HG03060 (cell line): ENCODE data around the gene KYAT1.

Experiments
- ATAC-seq: cut with Tn5 transposase; IDR thresholded peaks from one replicate; pipeline ENCODE4 v1.9.1; 2021; ENCODE audit warnings: low read depth, moderate number of reproducible peaks; ENCODE audit not compliant: unreplicated experiment

KYAT1 gene

DNA sequence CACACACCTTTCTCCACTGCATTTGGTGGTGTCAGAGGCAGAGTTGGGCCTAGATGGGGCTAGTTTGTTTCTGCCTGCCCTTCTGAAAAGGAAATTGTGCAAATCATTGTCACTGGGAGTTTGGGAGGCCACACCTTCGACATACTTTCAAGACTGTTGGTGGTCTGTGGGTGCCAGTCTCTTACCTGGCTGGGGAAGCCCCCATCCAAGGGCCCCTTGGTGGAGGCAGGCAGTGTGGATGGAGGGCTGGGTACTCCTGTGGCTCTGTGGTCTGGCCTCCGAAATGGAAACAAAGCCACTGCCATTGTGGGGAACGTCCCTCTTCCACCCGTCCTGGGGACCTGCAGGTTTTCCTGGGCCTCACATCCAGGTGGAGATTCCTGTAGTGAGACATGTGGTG lies 28.1 kb upstream of the KYAT1 start:
- ATAC-seq: no peak

DNA sequence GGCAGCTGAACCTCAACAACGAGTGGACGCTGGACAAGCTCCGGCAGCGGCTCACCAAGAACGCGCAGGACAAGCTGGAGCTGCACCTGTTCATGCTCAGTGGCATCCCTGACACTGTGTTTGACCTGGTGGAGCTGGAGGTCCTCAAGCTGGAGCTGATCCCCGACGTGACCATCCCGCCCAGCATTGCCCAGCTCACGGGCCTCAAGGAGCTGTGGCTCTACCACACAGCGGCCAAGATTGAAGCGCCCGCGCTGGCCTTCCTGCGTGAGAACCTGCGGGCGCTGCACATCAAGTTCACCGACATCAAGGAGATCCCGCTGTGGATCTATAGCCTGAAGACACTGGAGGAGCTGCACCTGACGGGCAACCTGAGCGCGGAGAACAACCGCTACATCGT lies 26.6 kb upstream of the KYAT1 start:
- ATAC-seq: no peak

DNA sequence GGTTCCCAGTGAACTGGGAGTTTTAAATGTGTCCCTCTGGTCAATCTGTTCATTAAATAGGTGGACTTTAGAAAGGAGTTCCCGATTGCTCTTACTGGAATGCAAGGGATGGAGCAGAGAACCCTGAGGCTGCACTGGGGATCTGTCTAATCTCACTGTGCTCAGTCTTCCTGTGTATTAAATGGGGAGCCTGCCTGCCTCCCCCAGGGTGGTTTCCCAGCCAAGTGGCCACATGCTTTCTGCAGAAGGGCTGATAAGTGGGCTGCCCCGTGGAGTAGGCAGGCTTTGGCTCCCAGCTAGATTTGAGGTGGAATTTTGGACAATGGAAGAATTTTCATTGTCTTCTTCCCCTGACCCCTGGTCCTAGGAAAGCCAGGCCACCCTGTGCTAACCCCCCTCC lies 25.0 kb upstream of the KYAT1 start:
- no peak for ATAC-seq

DNA sequence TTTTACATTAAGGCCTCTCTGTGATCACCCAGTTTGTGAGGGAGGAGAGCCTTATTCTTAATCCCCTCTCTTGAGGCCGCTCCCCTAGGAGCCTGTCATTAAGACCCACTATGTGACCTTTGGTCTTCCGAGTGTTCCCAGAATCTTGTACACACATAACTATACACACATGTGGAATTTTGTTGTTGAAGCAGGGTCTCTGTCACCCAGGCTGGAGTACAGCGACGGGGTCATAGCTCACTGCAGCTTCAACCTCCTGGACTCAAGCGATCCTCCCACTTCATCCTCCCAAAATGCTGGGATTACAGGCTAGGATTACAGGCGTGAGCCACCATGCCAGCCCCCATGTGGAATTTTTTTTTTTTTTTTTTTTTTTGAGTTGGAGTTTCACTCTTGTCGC lies 24.2 kb upstream of the KYAT1 start:
- ATAC-seq: no peak

DNA sequence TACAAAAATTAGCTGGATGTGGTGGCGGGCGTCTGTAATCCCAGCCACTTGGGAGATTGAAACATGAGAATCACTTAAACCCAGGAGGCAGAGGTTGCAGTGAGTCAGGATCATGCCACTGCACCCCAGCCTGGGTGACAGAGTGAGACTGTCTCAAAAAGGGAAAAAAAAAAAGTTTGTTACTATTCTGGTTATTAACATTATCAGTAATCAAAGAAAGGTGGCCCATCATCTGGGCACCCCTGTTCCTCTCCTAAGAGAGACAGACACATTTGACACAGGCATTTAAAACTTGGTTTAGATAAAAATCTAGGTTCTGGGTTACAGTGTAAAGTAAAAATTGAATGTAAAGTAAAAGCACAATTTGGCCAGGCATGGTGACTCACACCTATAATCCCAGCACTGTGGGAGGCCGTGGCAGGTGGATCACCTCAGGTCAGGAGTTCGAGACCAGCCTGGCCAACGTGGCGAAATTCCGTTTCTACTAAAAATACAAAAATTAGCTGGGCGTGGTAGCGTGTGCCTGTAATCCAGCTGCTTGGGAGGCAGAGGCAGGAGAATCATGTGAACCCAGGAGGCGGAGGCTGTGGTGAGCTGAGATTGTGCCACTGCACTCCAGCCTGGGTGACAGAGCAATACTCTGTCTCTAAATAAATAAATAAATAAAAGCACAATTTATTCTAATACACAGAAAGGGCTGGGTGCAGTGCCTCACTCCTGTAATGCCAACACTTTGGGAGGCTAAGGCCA lies 22.3 kb upstream of the KYAT1 start:
- ATAC-seq: no peak

DNA sequence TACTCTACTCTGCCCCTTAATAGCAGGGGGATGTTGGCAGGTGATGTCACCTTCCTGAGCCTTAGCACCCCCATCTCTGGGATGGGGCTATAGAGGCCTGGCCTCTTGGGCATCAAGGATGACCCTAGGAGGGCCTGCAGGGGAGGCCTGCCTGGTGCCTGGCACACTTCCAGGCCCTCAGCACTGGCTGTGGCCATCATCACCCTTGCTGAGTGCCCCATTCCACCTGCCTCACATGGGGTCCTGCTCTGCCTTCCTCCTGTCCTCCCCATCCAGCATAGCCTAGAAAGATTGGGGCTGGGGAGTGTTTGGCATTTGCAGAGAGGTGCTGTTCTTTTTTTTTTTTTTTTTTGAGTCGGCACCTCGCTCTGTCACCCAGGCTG lies 21.3 kb upstream of the KYAT1 start:
- ATAC-seq: no peak

DNA sequence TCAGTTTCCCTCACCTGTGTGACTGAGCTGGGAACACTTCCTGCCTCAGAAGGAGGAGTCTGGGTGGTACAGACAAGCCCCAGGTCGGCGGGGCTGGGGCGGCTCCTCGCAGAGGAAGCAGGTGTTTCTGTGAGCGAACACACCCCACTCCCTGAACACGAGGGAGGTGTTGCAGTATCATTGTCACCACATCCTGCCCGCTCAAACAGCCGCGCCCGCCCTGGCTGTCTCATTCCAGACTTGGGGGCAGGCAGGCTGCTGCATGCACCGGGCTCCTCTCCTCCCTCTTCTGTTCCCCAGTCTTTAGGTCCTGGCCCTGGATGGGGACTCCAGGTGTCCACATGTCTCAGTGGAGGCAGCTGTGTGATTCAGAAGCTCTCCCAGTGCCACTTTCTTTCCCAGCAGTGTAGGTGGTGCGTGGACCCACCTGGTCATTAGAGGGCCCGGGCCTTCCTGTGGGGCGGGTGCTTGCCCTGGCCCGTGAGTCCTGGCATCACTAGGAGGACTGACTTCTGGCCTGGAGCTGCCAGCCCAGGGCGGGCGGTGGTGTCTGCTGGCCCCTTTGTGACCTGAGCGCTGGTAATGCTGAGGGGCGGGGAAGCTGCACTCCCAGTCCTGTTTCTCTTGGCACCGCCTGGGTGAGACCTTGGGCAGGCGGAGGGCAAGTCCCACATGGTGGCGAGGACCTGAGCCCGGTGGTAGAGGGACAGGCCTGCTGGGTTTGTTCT lies 20.8 kb upstream of the KYAT1 start:
- ATAC-seq: no peak

DNA sequence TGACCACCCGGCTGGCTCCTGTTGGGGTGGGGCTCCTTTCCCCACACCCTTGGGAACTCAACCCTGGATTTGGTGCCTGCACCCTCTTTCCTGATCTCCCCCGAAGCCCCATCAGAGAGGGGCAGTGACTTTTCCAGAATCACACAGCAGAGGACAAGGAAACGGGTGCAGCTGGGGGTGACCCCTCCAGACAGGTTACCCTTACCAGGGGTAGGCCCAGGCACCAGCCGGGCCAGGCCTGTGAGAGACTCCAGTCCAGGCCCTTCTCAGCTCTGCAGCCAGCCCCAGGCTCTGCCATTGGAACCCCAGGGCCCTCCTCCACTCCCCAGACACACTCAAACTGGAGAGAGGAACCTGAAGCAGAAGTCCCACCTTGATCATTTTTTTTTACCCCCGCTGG lies 20.1 kb upstream of the KYAT1 start:
- no peak for ATAC-seq

DNA sequence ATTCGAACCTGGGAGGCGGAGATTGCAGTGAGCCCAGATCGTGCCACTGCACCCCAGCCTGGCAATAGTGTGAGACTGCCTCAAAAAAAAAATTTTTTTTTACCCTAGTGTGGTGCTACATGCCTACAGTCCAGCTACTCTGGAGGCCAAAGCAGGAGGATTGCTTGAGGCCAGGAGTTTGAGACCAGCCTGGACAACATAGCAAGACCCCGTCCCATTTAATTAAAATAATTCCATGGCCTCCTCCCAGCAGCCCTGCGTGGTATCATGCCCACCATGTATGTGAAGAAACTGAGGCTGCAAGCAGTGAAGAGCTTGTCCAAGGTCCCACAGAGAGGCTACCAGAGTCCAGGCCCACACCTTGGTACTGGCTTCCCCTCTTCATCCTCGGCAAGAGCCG lies 19.6 kb upstream of the KYAT1 start:
- no peak for ATAC-seq

DNA sequence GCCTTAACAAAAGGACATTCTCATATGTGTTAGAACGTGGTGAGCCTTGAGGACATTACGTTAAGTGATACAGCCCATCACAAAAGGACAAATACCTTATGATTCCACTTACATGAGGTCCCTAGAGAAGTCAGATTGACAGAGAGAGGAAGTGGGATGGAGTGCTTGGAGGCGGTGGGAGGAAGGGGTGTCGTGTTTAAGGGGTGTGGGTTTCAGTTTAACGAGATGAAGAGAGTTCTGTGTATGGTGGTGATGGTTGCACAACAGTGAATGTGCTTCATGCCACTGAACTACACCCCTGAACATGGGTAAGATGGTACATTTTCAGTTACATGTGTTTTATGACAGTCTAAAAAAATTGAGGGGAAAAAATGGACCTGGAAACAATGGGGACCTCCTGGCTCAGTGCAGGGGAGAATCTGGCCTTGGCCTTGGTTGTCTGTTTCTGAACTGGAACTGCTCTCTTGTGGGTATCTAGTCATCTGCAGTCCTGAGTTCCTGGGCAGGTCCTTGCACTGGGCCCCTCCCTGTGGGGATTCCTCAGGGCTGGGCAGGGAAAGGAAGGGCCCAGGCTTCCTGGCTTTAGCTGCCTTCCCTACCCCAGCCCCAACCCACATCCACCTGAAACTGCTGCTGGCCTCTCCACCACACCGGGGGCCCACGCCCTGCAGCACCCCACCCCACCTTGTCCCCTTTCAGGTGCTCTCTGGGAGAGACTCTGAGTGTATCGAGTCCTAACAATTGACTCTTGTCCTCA lies 18.0 kb upstream of the KYAT1 start:
- no peak for ATAC-seq

DNA sequence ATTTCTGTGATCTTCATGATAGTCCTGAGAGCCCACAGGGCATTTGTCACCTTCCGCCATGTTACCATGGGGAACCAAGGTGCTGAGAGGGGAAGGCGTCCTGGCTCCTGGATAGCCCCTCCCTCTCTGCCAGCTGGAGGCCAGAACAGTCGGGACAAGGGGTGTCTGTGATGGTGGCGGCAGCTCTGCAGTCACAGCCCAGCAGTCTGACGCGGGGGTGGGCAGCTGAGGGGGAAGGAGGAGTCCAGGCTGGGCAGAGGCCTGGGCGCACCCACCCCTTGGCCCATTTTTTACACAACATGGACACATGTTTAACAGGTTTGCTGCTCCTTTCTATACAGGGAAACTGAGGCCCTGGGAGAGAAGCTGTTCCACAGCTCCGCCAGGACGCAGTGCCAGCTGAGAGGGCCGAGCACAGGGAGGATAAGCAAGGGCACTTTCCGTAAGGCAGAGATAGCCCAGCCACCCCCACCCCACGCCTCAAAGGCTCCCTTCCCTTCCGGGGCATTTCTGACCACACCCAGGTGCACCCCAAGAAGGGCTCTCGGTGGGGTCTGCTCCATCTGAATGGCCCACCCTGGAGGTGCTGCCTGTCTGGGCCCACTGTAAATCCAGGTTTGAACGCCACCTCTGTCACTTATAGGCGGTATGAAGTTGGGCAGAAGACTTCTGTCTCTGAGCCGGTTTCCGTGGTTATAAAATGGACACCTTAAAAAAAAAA lies 17.3 kb upstream of the KYAT1 start:
- ATAC-seq: no peak

DNA sequence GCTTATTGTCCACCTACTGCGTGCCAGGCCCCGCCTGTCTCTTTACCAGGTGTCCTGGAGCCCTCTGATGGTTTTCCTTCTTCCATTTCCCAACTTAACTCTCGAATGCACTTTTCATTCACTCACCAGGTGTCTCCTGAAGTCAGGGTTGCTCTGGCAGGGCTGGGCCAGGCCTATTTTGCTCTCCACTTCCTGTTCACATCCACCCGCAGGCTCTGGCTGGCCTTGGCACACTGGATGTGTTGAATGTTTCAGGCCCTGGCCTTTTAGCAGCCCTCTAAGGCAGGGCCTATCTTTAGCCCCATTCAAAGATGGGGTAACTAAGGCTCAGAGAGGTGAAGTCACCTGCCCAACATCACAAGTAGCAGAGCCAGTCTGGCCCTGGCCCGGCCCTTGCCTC lies 16.6 kb upstream of the KYAT1 start:
- no peak for ATAC-seq

DNA sequence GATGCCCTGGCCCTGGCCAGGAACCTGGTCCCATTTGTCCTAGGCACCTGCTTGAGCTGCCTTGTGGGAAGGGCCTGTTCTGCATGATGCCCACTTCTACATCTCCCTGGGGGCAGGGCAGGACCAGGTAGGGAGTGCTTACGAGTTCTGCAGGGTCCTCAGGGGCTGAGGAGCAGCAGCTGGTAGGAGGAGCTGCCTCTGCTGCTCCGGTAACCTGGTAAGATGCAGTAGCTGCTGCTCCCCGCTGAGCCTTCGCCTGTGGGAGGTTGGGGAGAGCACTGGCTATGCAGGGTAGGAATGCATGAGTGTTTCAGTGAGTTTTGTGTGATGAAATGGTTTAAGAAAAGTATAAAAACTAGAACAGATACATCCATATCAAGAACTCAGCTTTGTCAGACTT lies 13.8 kb upstream of the KYAT1 start:
- no peak for ATAC-seq

DNA sequence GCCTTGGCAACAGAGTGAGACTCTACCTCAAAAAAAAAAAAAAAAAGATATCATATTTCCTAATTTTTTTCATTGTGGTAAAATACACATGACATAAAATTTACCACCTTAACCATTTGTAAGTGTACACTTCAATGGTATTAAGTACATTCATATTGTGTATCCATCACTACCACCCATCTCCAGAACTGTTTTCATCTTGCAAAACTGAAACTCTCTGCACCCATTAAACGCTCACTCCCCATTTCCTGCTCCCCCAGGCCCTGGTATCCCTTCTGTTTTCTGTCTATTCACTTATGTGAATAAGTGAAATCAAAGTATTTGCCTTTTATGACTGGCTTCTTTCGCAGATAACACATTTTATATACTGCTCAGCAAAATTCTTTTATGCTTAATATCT lies 13.0 kb upstream of the KYAT1 start:
- ATAC-seq: no peak

DNA sequence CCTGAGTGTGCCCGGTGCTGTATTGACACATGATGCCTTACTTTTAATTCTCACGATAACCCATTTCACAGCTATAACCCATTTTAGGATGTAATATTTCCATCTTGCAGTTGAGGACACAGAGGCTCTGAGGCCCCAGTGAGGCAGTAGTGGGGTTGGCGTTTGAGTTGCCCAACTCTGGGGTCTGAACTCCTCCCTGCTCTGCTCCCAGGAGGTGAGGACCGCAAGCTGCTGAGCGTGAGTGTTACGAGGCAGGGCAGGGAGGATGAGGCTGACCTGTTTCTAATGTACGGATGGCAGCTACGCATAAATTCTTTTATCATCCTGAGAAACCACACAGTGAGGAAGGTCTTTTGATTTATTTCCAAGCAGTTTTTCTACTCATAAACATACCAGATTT lies 11.6 kb upstream of the KYAT1 start:
- ATAC-seq: no peak

DNA sequence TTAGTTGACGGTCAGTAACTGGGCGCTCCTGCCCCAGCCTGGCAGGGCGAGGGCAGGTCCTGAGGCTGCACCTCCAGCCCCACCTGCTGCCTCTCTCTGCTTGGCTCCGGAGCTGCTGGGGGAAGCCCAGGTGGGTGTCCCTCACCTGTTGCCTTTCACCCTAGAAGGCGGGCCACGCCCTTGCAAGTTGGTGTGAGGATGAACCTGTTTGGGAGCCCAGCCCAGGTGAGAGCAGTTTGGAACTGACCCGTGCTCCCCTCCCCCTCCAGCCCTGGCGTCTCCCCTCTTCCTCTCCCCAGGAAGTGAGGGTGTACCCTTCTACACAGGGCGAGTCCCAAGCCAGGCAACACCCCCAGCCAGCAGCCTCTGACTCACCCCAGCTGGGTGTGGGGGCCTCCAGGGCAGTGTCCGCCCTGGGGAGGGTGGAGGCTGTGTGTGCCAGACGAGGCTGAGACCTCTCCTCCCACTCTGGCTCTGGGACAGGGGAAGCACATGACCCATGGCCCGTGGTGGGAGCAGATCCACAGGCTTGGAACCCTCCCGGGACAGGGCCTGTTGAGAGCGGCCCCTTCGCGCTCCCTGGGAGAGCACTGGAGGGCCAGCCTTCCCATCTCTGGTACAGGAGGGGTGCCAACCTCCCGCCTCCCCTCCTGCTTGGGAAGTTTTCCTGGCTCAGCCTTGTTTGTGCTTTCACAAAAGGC lies 10.6 kb upstream of the KYAT1 start:
- no peak for ATAC-seq

DNA sequence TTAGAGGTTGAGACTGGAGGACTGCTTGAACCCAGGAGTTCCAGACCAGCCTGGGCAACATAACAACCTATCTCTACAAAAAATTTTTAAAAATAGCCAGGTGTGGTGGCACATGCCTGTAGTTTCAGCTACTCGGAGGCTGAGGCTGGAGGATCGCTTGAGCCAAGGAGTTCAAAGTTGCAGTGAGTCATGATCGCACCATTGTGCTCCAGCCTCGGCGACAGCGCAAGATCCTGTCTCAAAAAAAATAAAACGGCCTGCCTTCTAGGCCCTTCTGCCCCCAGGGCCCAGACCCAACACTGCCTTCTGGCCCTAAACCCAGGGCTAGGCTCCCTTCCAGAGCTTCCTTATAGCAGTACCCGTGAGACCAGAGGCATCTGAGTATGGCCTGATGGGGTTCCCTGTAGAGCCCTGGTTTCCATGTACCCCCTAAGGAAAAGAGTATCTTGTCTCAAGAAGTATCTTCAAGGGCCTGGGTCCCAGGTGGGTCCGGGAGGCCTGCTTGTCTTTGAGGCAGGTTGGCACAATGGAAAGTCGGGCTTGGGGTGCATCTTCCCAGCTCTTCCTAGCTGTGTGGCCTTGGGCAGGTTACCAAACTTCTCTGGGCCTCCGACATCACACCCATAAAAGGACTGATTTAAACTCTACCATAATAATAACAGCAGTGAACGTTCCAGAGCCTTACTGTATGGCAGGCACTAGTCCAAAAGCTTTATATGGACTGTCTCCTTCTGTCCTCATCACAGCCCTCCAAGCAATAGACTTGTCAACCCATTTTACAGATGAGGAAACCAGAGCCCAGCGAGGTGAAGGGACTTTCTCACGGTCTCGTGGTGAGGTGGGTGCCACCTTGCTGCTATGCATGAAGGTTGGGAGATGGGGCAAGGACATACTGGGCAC lies 9.8 kb upstream of the KYAT1 start:
- ATAC-seq: no peak

DNA sequence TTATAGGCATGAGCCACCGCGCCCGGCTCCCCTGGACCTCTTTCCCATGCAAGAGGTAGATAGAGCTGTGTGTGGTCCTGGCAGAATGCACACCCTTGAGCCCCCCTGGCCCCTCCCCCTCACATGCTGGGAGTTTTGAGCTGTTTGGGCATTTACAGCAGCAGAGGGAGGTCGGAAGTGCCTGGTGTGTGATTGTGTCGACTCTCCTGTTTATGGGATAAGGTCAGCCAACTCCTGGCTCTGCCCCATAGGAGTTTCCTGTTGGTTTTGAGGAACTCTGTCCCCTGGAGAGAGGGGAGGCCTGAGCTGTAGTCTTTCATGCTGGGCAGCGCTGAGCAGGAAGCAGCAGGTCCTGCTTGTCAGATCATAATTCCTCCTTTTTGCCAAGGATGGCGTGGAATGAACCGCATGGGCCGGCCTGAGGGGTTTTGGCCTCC lies 6.2 kb upstream of the KYAT1 start:
- ATAC-seq: no peak

DNA sequence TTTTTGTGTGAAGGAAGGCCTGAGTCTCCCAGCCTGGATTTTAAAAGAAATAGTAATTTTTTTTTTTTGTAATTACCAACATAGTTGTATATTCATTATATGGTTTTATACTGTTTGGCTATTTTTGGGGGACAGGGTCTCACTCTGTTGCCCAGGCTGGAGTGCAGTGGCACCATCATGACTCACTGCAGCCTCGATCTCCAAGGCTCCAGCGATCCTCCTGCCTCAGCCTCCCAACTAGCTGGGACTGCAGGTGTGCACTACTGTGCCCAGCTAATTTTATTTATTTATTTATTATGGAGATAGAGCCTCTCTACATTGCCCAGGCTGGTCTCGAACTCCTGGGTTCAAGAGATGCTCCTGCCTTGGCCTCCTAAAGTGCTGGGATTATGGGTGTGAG lies 5.3 kb upstream of the KYAT1 start:
- no peak for ATAC-seq
